A549 (cell line): ENCODE data around the gene RNF128. TPM values are rescaled to one million over a fixed set of nuclear protein-coding genes. Genes with fewer than 3 reads are reported as not detected.

Experiments
- ATAC-seq, 2 experiments: fragments of 200-7000 bp in 1 of 2; fragments of >200 bp in 1 of 2; cut with Nextera tagmentation in 1 of 2; cut with Tn5 transposase in 1 of 2; 3 replicates each; pipeline versions ENCODE4 v1.8.0 to v1.9.1; 2018 to 2020; ENCODE audit warnings: mild to moderate bottlenecking in 1 of 2, moderate library complexity in 1 of 2
- CTCF ChIA-PET: fragments of 300-600 bp; sonication (Branson Sonifier 250); formaldehyde crosslinking; extraction: SDS; loops from one replicate; lab custom pipeline; 2021; ENCODE audit warnings: antibody characterized with exemption, inconsistent platforms; lab: Yijun Ruan, JAX
- POLR2A ChIA-PET: fragments of 350-600 bp; formaldehyde crosslinking; extraction: SDS; loops from one replicate; lab custom pipeline; 2021; ENCODE audit warnings: antibody characterized with exemption, inconsistent platforms; lab: Yijun Ruan, JAX
- DNase-seq, 2 experiments: peaks; one replicate each; pipeline versions ENCODE4 v3.0.0 to v3.0.0-alpha.2; 2011 to 2016; ENCODE audit warnings: low read depth in 1 of 2, low spot score in 1 of 2
- FAIRE-seq: peaks from 2 replicates; lab custom pipeline; 2011; peaks lifted over from hg19 to GRCh38; lab: Jason Lieb, UNC
- H3K27ac ChIP-seq, 2 experiments: fragments of >200 bp; sonication (Bioruptor Twin); formaldehyde crosslinking; 3 replicates each; pipeline ENCODE4 v1.5.1; 2016 to 2017
- H3K4me1 ChIP-seq: fragments of >200 bp; sonication (Bioruptor Twin); formaldehyde crosslinking; 3 replicates; pipeline ENCODE4 v1.6.1; 2016
- H3K4me2 ChIP-seq: fragments of >200 bp; sonication (Bioruptor Twin); formaldehyde crosslinking; 3 replicates; pipeline ENCODE4 v1.6.1; 2016
- H3K4me3 ChIP-seq: fragments of >200 bp; sonication (Bioruptor Twin); formaldehyde crosslinking; 3 replicates; pipeline ENCODE4 v1.5.1; 2016
- H3K9me3 ChIP-seq: fragments of >200 bp; sonication (Bioruptor Twin); formaldehyde crosslinking; 3 replicates; pipeline ENCODE4 v1.6.1; 2016
- CBX8 ChIP-seq: fragments of 200-600 bp; sonication (generic); IDR thresholded peaks from 2 replicates; pipeline ENCODE4 v1.6.1; 2016
- CHD4 ChIP-seq: fragments of 200-600 bp; sonication (generic); IDR thresholded peaks from 2 replicates; pipeline ENCODE4 v1.6.1; 2016; ENCODE audit warnings: antibody characterized with exemption, mild to moderate bottlenecking, borderline replicate concordance
- ELK1 ChIP-seq: fragments of 150-350 bp; IDR thresholded peaks from 2 replicates; pipeline ENCODE4 v1.6.1; 2014; ENCODE audit warnings: low read depth, mild to moderate bottlenecking, low read length
- ESRRA ChIP-seq: fragments of 150-350 bp; IDR thresholded peaks from 2 replicates; pipeline ENCODE4 v1.6.1; 2014; ENCODE audit warnings: mild to moderate bottlenecking, low read length, borderline replicate concordance
- FOSL2 ChIP-seq, 2 experiments: fragments of 450-650 bp in 1 of 2; fragments of >200 bp in 1 of 2; sonication (Bioruptor Twin) in 1 of 2; formaldehyde crosslinking; IDR thresholded peaks; 2 replicates each; pipeline versions ENCODE4 v1.5.0 to v1.6.1; 2016 to 2020; ENCODE audit warnings: mild to moderate bottlenecking in 1 of 2, moderate library complexity in 1 of 2
- FOXS1 ChIP-seq: fragments of 250-450 bp; sonication (Bioruptor Pico); IDR thresholded peaks from 2 replicates; pipeline ENCODE4 v1.5.0; 2020; ENCODE audit warnings: mild to moderate bottlenecking, moderate library complexity
- HES2 ChIP-seq: fragments of >200 bp; sonication (Bioruptor Twin); formaldehyde crosslinking; IDR thresholded peaks from 2 replicates; pipeline ENCODE4 v1.6.1; 2016
- HEYL ChIP-seq: fragments of 250-450 bp; sonication (Bioruptor Pico); IDR thresholded peaks from 2 replicates; pipeline ENCODE4 v1.8.0; 2021; ENCODE audit warnings: mild to moderate bottlenecking, moderate library complexity
- HMGXB4 ChIP-seq: fragments of 250-450 bp; sonication (Bioruptor Pico); IDR thresholded peaks from 2 replicates; pipeline ENCODE4 v1.5.0; 2021; ENCODE audit warnings: mild to moderate bottlenecking, moderate library complexity, borderline replicate concordance
- HOXB5 ChIP-seq: fragments of 250-450 bp; sonication (Bioruptor Pico); IDR thresholded peaks from 2 replicates; pipeline ENCODE4 v1.5.0; 2020; ENCODE audit warnings: mild to moderate bottlenecking, moderate library complexity
- JUN ChIP-seq, 2 experiments: fragments of >200 bp; sonication (Bioruptor Twin); formaldehyde crosslinking; IDR thresholded peaks; 2 replicates in 1 of 2; 3 replicates in 1 of 2; pipeline ENCODE4 v1.6.1; 2016 to 2017
- KDM5A ChIP-seq: fragments of 200-600 bp; sonication (generic); IDR thresholded peaks from 2 replicates; pipeline ENCODE4 v1.6.1; 2016; ENCODE audit warnings: antibody characterized with exemption, mild to moderate bottlenecking
- MAX ChIP-seq: IDR thresholded peaks from 2 replicates; pipeline ENCODE4 v1.6.1; 2012
- MAZ ChIP-seq: fragments of 150-350 bp; IDR thresholded peaks from 2 replicates; pipeline ENCODE4 v1.6.1; 2014; ENCODE audit warnings: antibody characterized with exemption, low read depth, low read length, borderline replicate concordance
- NFE2L2 ChIP-seq: fragments of 150-350 bp; conservative IDR thresholded peaks from 2 replicates; pipeline ENCODE4 v1.6.1; 2014; ENCODE audit warnings: low read length
- PBX3 ChIP-seq: IDR thresholded peaks from 2 replicates; pipeline ENCODE4 v1.6.1; 2012
- PHF8 ChIP-seq: fragments of 200-600 bp; sonication (generic); IDR thresholded peaks from 2 replicates; pipeline ENCODE4 v1.6.1; 2016; ENCODE audit warnings: low read depth, mild to moderate bottlenecking, antibody characterized with exemption, moderate library complexity, borderline replicate concordance
- POLR2A ChIP-seq: IDR thresholded peaks from 2 replicates; pipeline ENCODE4 v1.6.1; 2012; ENCODE audit warnings: mild to moderate bottlenecking, low read length
- POLR2AphosphoS2 ChIP-seq: conservative IDR thresholded peaks from 2 replicates; pipeline ENCODE4 v1.6.1; 2012; ENCODE audit warnings: low read length, improper control_type of control experiment, inconsistent platforms
- RARB ChIP-seq: fragments of 250-450 bp; sonication (Bioruptor Pico); IDR thresholded peaks from 2 replicates; pipeline ENCODE4 v1.8.0; 2021; ENCODE audit warnings: mild to moderate bottlenecking, moderate library complexity
- REST ChIP-seq: fragments of 200-600 bp; sonication (generic); IDR thresholded peaks from 2 replicates; pipeline ENCODE4 v1.6.1; 2016; ENCODE audit warnings: antibody characterized with exemption, mild to moderate bottlenecking, moderate library complexity
- SMC3 ChIP-seq: fragments of >200 bp; sonication (Bioruptor Twin); formaldehyde crosslinking; IDR thresholded peaks from 3 replicates; pipeline ENCODE4 v1.6.1; 2018; ENCODE audit warnings: inconsistent platforms
- TFCP2L1 ChIP-seq: fragments of 250-450 bp; sonication (Bioruptor Pico); IDR thresholded peaks from 2 replicates; pipeline ENCODE4 v1.5.0; 2021; ENCODE audit warnings: mild to moderate bottlenecking
- ZC3H11A ChIP-seq: fragments of 450-650 bp; IDR thresholded peaks from 2 replicates; pipeline ENCODE4 v1.6.1; 2014; ENCODE audit warnings: antibody characterized with exemption, mild to moderate bottlenecking
- ZFP36 ChIP-seq: fragments of 450-650 bp; IDR thresholded peaks from 2 replicates; pipeline ENCODE4 v1.6.1; 2014; ENCODE audit warnings: borderline replicate concordance; ENCODE audit not compliant: partially characterized antibody
- ZNF302 ChIP-seq: fragments of 250-450 bp; sonication (Bioruptor Pico); IDR thresholded peaks from 2 replicates; pipeline ENCODE4 v1.9.0; 2021; ENCODE audit warnings: inconsistent platforms, mild to moderate bottlenecking, moderate library complexity
- WGBS: methylation state at CpG from one replicate; pipeline ENCODE4 v1.1.6; 2017; ENCODE audit errors: missing lambda C conversion rate; 5-methylcytosine and 5-hydroxymethylcytosine counted together
- polyA plus RNA-seq, 4 experiments: library from polyadenylated mRNA; depleted of rRNA in 3 of 4; stranded (reverse); fragments of >200 nt; fragmentation: RNase III in 1 of 4; extraction: RNeasy Plus Mini Kit Qiagen cat#74134 plus additional on column Dnase treatment in 1 of 4; gene quantifications; 2 replicates in 3 of 4; 3 replicates in 1 of 4; pipeline ENCODE4 v1.2.3, GENCODE V29; 2011 to 2017

RNF128 gene
- polyA plus RNA-seq, 2 of the 4 experiments (the other 2 are of a cell fraction): 0.22 to 0.28 TPM

GRCh38 chrX:106730401-106730800 is 3.9 kb downstream of the RNF128 start:
- TF ChIP-seq FOSL2 (IDR thresholded peaks at IDR 0.05) (no peak), FOSL2 (CRISPR knock-in tag; IDR thresholded peaks at IDR 0.05) (no peak), POLR2A (no peak), CHD4 (no peak), REST (no peak), PBX3 (no peak), POLR2AphosphoS2 (no peak), MAZ (no peak), NFE2L2 (no peak), KDM5A (no peak), CBX8 (no peak), JUN (IDR thresholded peaks at IDR 0.05) (no peak), ZFP36 (no peak), TFCP2L1 (no peak), ZC3H11A (no peak), HMGXB4 (CRISPR knock-in tag) (no peak), PHF8 (no peak), HES2 (no peak)
- CTCF ChIA-PET: no interaction called here
- Histone ChIP-seq H3K27ac (no peak overlapping the region), H3K4me3 (no peak overlapping the region), H3K4me2 (no peak overlapping the region), H3K9me3 (no peaks in the 10 kb centered on the region), H3K4me1 (no peaks in the 10 kb centered on the region)
- 51% methylated on average over 4 of the region's 4 CpGs for WGBS
- peak; percentile 86 for FAIRE-seq
- POLR2A ChIA-PET: no interaction called here
- ATAC-seq: no peak
- no peak for DNase-seq

- POLR2A ChIA-PET: no interaction called here
- DNase-seq: no peak
- no peak for TF ChIP-seq RARB (CRISPR knock-in tag)
- TF ChIP-seq, all 56 proteins: peak for 0
- Histone ChIP-seq H3K4me2 (no peak overlapping the region), H3K4me3 (no peak overlapping the region), H3K4me1 (no peaks in the 10 kb centered on the region), H3K9me3 (no peaks in the 10 kb centered on the region), H3K27ac (no peak overlapping the region)
- CTCF ChIA-PET: no interaction called here
- FAIRE-seq: peak; percentile 78
- ATAC-seq: no peak
Observed at GRCh38 chrX:106731590-106731989, 5.1 kb downstream of the RNF128 start.

GRCh38 chrX:106734827-106735226 is 8.3 kb downstream of the RNF128 start:
- Histone ChIP-seq H3K4me1 (no peaks in the 10 kb centered on the region), H3K9me3 (no peaks in the 10 kb centered on the region), H3K4me2 (no peak overlapping the region), H3K4me3 (no peak overlapping the region), H3K27ac (no peak overlapping the region)
- DNase-seq: no peak
- CTCF ChIA-PET: interaction anchor here (1.2 kb wide), 1 partner anchor 11 kb away, joined by 3 read pairs; no protein-coding TSS in a partner anchor
- FAIRE-seq: peak; percentile 79
- WGBS: 47% methylated on average over 3 of the region's 3 CpGs
- POLR2A ChIA-PET: no interaction called here
- no peak for ATAC-seq
- TF ChIP-seq MAX: no peak
- no peak for TF ChIP-seq FOXS1 (CRISPR knock-in tag)
- no peak for TF ChIP-seq ESRRA
- TF ChIP-seq SMC3: no peak
- TF ChIP-seq KDM5A: no peak
- TF ChIP-seq HOXB5 (CRISPR knock-in tag): no peak
- no peak for TF ChIP-seq ZNF302 (CRISPR knock-in tag)
- no peak for TF ChIP-seq JUN (IDR thresholded peaks at IDR 0.05)
- no peak for TF ChIP-seq HEYL (CRISPR knock-in tag)
- no peak for TF ChIP-seq ELK1
- no peak for TF ChIP-seq RARB (CRISPR knock-in tag)
